ENCODE data around the gene IVL. TPM values are rescaled to one million over a fixed set of nuclear protein-coding genes. Genes with fewer than 3 reads are reported as not detected.

The IVL gene
- total RNA-seq, 2 donors from 2014 or later = 0.46 to 0.57 TPM

- H3K9me3 ChIP-seq = no peaks in the 10 kb centered on the region
- TF ChIP-seq POLR2A (IDR thresholded peaks at IDR 0.05) (no peak), POLR2AphosphoS5 (IDR thresholded peaks at IDR 0.05) (no peak), CTCF (IDR thresholded peaks at IDR 0.05) (no peak)
- no peak overlapping the region for H3K4me3 ChIP-seq
- no peaks in the 10 kb centered on the region for H3K36me3 ChIP-seq
- no peak overlapping the region for H3K27ac ChIP-seq
- H3K4me1 ChIP-seq (replicated peaks) = no peaks in the 10 kb centered on the region
- WGBS = 80% methylated on average over 4 of the region's 4 CpGs
- intact Hi-C loops (cut with DNase I) = no loop called here
- DNase-seq (ENCODE audit: low spot score) = no peak
- H3K27me3 ChIP-seq (replicated peaks; ENCODE audit: insufficient read depth) = no peaks in the 10 kb centered on the region
Measured at GRCh38 chr1:152902636-152903035, 5.7 kb upstream of the IVL start.

DNA sequence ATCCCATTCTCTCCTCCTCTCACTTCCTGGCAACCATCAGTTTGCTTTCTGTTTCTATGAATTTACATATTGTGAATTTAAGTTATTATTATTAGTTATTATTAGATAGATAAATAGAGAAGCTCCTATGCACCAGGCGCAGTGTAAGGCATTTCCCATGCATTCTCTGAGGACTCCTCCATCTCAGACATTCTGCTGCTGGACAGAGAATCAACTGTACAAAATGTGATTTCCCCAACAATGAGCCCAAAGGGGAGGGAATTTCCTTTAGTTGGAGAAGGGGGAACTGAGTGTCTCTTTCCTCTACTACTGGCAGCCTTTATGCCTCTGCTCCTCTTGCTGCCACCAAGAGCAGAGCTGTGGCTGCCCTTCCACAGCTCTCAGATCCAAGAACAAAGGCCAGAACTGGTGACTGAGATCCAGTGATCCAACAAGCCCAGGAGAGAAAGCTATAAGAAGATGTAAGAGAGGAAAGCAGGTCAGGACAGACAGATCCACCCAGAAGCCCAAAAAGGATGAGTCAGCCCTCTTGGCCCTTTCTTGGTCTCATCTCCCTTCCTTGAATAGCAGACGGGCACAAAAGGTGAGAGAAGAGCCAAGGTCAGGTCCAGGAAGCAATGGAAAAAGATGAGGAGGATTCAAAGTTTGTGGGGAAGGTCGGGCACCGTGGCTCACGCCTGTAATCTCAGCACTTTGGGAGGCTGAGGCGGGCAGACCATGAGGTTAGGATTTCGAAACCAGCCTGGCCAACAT lies 3.5 kb upstream of the IVL start:
- no peaks in the 10 kb centered on the region for H3K27me3 ChIP-seq (replicated peaks; ENCODE audit: insufficient read depth)
- H3K36me3 ChIP-seq = no peaks in the 10 kb centered on the region
- no peak for DNase-seq (ENCODE audit: low spot score)
- H3K4me3 ChIP-seq = no peak overlapping the region
- H3K27ac ChIP-seq = no peak overlapping the region
- intact Hi-C loops (cut with DNase I) = no loop called here
- TF ChIP-seq POLR2AphosphoS5 (IDR thresholded peaks at IDR 0.05) (no peak), CTCF (IDR thresholded peaks at IDR 0.05) (no peak), POLR2A (IDR thresholded peaks at IDR 0.05) (no peak)
- no peaks in the 10 kb centered on the region for H3K4me1 ChIP-seq (replicated peaks)
- WGBS = 91% methylated on average over 7 of the region's 7 CpGs
- no peaks in the 10 kb centered on the region for H3K9me3 ChIP-seq

DNA sequence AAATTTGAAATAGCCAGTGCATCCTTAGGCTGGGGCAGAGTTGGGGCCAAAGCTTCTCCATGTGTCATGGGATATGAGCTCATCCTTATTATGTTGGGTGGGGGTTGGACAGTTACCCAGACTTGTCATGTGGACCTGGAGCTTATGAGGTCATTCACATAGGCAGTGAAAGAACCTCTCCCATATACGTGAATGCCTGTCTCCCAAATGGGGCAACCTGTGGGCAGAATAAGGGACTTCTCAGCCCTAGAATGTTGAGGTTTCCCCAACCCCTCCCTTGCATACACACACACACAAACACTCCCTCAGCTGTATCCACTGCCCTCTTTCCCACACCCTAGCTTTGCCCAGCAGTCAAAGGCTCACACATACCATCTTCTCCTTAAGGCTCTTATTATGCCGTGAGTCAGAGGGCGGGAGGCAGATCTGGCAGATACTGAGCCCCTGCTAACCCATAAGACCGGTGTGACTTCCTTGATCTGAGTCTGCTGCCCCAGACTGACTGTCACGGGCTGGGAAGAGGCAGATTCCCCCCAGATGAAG lies 2.3 kb upstream of the IVL start:
- Histone ChIP-seq H3K27me3 (replicated peaks; ENCODE audit: insufficient read depth) (no peaks in the 10 kb centered on the region), H3K4me1 (replicated peaks) (no peaks in the 10 kb centered on the region), H3K4me3 (no peak overlapping the region), H3K9me3 (no peaks in the 10 kb centered on the region), H3K27ac (no peak overlapping the region), H3K36me3 (no peaks in the 10 kb centered on the region)
- TF ChIP-seq POLR2AphosphoS5 (IDR thresholded peaks at IDR 0.05) (no peak), CTCF (IDR thresholded peaks at IDR 0.05) (no peak), POLR2A (IDR thresholded peaks at IDR 0.05) (no peak)
- DNase-seq (ENCODE audit: low spot score) = no peak
- intact Hi-C loops (cut with DNase I) = no loop called here
- WGBS = 48% methylated on average over 5 of the region's 5 CpGs

GRCh38 chr1:152909206-152909605 lies 860 bp downstream of the IVL start:
- Histone ChIP-seq H3K4me1 (replicated peaks) (no peaks in the 10 kb centered on the region), H3K9me3 (no peaks in the 10 kb centered on the region), H3K4me3 (no peak overlapping the region), H3K27ac (no peak overlapping the region), H3K36me3 (no peaks in the 10 kb centered on the region), H3K27me3 (replicated peaks; ENCODE audit: insufficient read depth) (no peaks in the 10 kb centered on the region)
- WGBS = 95% methylated on average over 3 of the region's 3 CpGs
- intact Hi-C loops (cut with DNase I) = no loop called here
- no peak for DNase-seq (ENCODE audit: low spot score)
- no peak for TF ChIP-seq CTCF (IDR thresholded peaks at IDR 0.05)
- no peak for TF ChIP-seq POLR2A (IDR thresholded peaks at IDR 0.05)
- no peak for TF ChIP-seq POLR2AphosphoS5 (IDR thresholded peaks at IDR 0.05)

DNA sequence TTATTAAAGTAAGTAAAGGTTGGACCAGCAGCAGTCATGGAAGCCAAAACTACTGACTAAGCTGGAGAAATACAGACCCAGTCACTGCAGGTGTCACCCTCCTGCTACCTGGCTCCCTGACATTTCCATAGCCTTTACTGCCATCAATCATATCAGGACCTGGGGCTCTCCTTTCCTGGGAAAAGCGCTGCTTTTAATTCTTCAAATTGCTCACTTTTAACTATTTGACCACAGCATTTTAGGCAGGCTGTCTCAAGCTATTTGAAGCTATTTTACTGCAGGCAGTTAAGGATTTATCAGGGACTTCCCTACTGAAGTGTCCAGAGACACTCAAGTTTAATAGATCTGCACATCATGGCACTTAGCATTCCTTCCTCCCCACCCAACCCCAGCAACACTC lies 4.1 kb downstream of the IVL start:
- Histone ChIP-seq H3K4me1 (replicated peaks) (no peaks in the 10 kb centered on the region), H3K4me3 (no peak overlapping the region), H3K36me3 (no peaks in the 10 kb centered on the region), H3K9me3 (no peaks in the 10 kb centered on the region), H3K27ac (no peak overlapping the region), H3K27me3 (replicated peaks; ENCODE audit: insufficient read depth) (no peaks in the 10 kb centered on the region)
- intact Hi-C loops (cut with DNase I) = no loop called here
- WGBS = 17% methylated on average over 1 of the region's 1 CpG
- no peak for DNase-seq (ENCODE audit: low spot score)
- TF ChIP-seq POLR2AphosphoS5 (IDR thresholded peaks at IDR 0.05) = no peak
- TF ChIP-seq POLR2A (IDR thresholded peaks at IDR 0.05) = no peak
- TF ChIP-seq CTCF (IDR thresholded peaks at IDR 0.05) = no peak
